Measurements from ENCODE around the gene SYT7.

GRCh38 chr11:61587541-61587941, 6.7 kb upstream of the SYT7 start:
- TF ChIP-seq CTCF (IDR thresholded peaks at IDR 0.05) (no peak), POLR2A (IDR thresholded peaks at IDR 0.05) (no peak)
